ENCODE data around the gene TBCE. TPM values are rescaled to one million over a fixed set of nuclear protein-coding genes. Genes with fewer than 3 reads are reported as not detected.

The TBCE gene
- total RNA-seq, 2 experiments from 2014 or later = 30.2 to 32.6 TPM

- Histone ChIP-seq H3K4me3 (ENCODE audit: low read depth, low read length, poor library complexity, severe bottlenecking) (no peak overlapping the region), H3K79me2 (ENCODE audit: insufficient read depth, low read depth, low read length) (no peaks in the 10 kb centered on the region), H4K20me1 (ENCODE audit: insufficient read depth, low read length) (no peaks in the 10 kb centered on the region), H2AFZ (ENCODE audit: low read length) (no peak overlapping the region), H3K9me3 (ENCODE audit: low read length) (no peaks in the 10 kb centered on the region), H3K9me2 (ENCODE audit: insufficient read depth, low read length) (no peaks in the 10 kb centered on the region), H3K4me2 (ENCODE audit: low read length) (no peak overlapping the region), H3K36me3 (ENCODE audit: insufficient read depth, low read length) (peaks cover 66% of the 10 kb centered on the region), H3K27ac (ENCODE audit: low read depth, low read length, poor library complexity, severe bottlenecking) (no peak overlapping the region), H3K4me1 (ENCODE audit: insufficient read depth, low read length, poor library complexity, severe bottlenecking) (no peaks in the 10 kb centered on the region)
- intact Hi-C loops (cut with micrococcal nuclease; ENCODE audit: unreplicated experiment) = no loop called here
- POLR2A ChIA-PET = interaction anchor here (0.9 to 1.1 kb wide), 2 partner anchors 11 to 140 kb away, joined by 3 read pairs; no protein-coding TSS in a partner anchor
- no TSS peak for BruUV-seq (replicated peaks)
- no peak for DNase-seq (ENCODE audit: low spot score)
- TF ChIP-seq EZH2phosphoT487 (IDR thresholded peaks at IDR 0.05; ENCODE audit: borderline replicate concordance, low read depth, low read length) = no peak
- TF ChIP-seq, protein P1, sequence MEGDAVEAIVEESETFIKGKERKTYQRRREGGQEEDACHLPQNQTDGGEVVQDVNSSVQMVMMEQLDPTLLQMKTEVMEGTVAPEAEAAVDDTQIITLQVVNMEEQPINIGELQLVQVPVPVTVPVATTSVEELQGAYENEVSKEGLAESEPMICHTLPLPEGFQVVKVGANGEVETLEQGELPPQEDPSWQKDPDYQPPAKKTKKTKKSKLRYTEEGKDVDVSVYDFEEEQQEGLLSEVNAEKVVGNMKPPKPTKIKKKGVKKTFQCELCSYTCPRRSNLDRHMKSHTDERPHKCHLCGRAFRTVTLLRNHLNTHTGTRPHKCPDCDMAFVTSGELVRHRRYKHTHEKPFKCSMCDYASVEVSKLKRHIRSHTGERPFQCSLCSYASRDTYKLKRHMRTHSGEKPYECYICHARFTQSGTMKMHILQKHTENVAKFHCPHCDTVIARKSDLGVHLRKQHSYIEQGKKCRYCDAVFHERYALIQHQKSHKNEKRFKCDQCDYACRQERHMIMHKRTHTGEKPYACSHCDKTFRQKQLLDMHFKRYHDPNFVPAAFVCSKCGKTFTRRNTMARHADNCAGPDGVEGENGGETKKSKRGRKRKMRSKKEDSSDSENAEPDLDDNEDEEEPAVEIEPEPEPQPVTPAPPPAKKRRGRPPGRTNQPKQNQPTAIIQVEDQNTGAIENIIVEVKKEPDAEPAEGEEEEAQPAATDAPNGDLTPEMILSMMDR (conservative IDR thresholded peaks at IDR 0.05; ENCODE audit: low read length) = no peak
- CTCF ChIA-PET (ENCODE audit: unreplicated experiment) = interaction anchor here (0.9 kb wide), 1 partner anchor 62 kb away, joined by 4 read pairs; the partner anchor contains the start of gene B3GALNT2
Observed at GRCh38 chr1:235442788-235443429, 75.7 kb downstream of the TBCE start.

DNA sequence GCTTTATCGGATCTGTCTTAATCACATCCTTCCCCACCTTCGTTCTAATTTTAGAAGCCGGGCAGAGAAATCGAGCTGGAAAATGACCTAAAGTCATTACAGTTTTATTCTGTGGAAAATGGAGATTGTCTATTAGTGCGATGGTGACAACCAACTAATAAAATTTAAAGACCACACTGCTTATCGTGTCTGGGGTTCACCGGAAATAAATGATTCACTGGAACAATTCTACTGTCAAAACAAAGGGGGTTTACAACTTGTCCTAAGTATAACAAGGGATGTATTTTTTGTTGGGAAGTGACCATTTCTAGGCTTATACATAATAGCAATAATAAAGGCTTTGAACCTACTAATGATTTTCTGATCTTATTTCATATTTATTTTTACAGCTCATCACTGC, 81.4 kb downstream of the TBCE start:
- peaks cover 72% of the 10 kb centered on the region for H3K36me3 ChIP-seq (ENCODE audit: insufficient read depth, low read length)
- H2AFZ ChIP-seq (ENCODE audit: low read length) = no peak overlapping the region
- POLR2A ChIA-PET = interaction anchor here (0.5 to 1.8 kb wide), 5 partner anchors 32 to 394 kb away, joined by 3 to 5 read pairs (median 3); no protein-coding TSS in a partner anchor
- TF ChIP-seq, protein P1 (conservative IDR thresholded peaks at IDR 0.05; ENCODE audit: low read length) = no peak
- no peak for TF ChIP-seq EZH2phosphoT487 (IDR thresholded peaks at IDR 0.05; ENCODE audit: borderline replicate concordance, low read depth, low read length)
- no TSS peak for BruUV-seq (replicated peaks)
- CTCF ChIA-PET (ENCODE audit: unreplicated experiment) = interaction anchor here (0.6 kb wide), 1 partner anchor 9 kb away, joined by 3 read pairs; no protein-coding TSS in a partner anchor
- no peaks in the 10 kb centered on the region for H4K20me1 ChIP-seq (ENCODE audit: insufficient read depth, low read length)
- no peak for DNase-seq (ENCODE audit: low spot score)
- no peaks in the 10 kb centered on the region for H3K79me2 ChIP-seq (ENCODE audit: insufficient read depth, low read depth, low read length)
- H3K4me1 ChIP-seq (ENCODE audit: insufficient read depth, low read length, poor library complexity, severe bottlenecking) = no peaks in the 10 kb centered on the region
- H3K4me3 ChIP-seq (ENCODE audit: low read depth, low read length, poor library complexity, severe bottlenecking) = no peak overlapping the region
- intact Hi-C loops (cut with micrococcal nuclease; ENCODE audit: unreplicated experiment) = no loop called here
- H3K9me3 ChIP-seq (ENCODE audit: low read length) = no peaks in the 10 kb centered on the region
- no peak overlapping the region for H3K4me2 ChIP-seq (ENCODE audit: low read length)
- H3K9me2 ChIP-seq (ENCODE audit: insufficient read depth, low read length) = no peaks in the 10 kb centered on the region
- H3K27ac ChIP-seq (ENCODE audit: low read depth, low read length, poor library complexity, severe bottlenecking) = no peak overlapping the region

- H3K79me2 ChIP-seq (ENCODE audit: insufficient read depth, low read depth, low read length) = no peaks in the 10 kb centered on the region
- intact Hi-C loops (cut with micrococcal nuclease; ENCODE audit: unreplicated experiment) = no loop called here
- no peaks in the 10 kb centered on the region for H3K9me3 ChIP-seq (ENCODE audit: low read length)
- H3K36me3 ChIP-seq (ENCODE audit: insufficient read depth, low read length) = peaks cover 63% of the 10 kb centered on the region
- CTCF ChIA-PET (ENCODE audit: unreplicated experiment) = no interaction called here
- H3K9me2 ChIP-seq (ENCODE audit: insufficient read depth, low read length) = no peaks in the 10 kb centered on the region
- TF ChIP-seq, protein P1 (conservative IDR thresholded peaks at IDR 0.05; ENCODE audit: low read length) = no peak
- TF ChIP-seq EZH2phosphoT487 (IDR thresholded peaks at IDR 0.05; ENCODE audit: borderline replicate concordance, low read depth, low read length) = no peak
- H3K27ac ChIP-seq (ENCODE audit: low read depth, low read length, poor library complexity, severe bottlenecking) = no peak overlapping the region
- no peak for DNase-seq (ENCODE audit: low spot score)
- H3K4me2 ChIP-seq (ENCODE audit: low read length) = no peak overlapping the region
- H2AFZ ChIP-seq (ENCODE audit: low read length) = no peak overlapping the region
- H3K4me3 ChIP-seq (ENCODE audit: low read depth, low read length, poor library complexity, severe bottlenecking) = no peak overlapping the region
- BruUV-seq (replicated peaks) = no TSS peak
- POLR2A ChIA-PET = interaction anchor here (0.6 to 0.7 kb wide), 3 partner anchors 40 to 1014 kb away, joined by 3 read pairs; no protein-coding TSS in a partner anchor
- H3K4me1 ChIP-seq (ENCODE audit: insufficient read depth, low read length, poor library complexity, severe bottlenecking) = no peaks in the 10 kb centered on the region
- no peaks in the 10 kb centered on the region for H4K20me1 ChIP-seq (ENCODE audit: insufficient read depth, low read length)
Observed at GRCh38 chr1:235450433-235450832, 83.2 kb downstream of the TBCE start.

All from OCI-LY7 (cell line).